Neural cell (in vitro differentiated cells): Measurements from ENCODE around the gene TPRA1. TPM values are rescaled to one million over a fixed set of nuclear protein-coding genes. Genes with fewer than 3 reads are reported as not detected.

ENCODE experiments used
- H2AFZ ChIP-seq: fragments of 200-600, 300-800 bp; sonication (generic), shearing (Covaris generic); 2 replicates; pipeline ENCODE4 v1.6.0; 2014; ENCODE audit warnings: low read depth, mild to moderate bottlenecking, antibody characterized with exemption, low read length, moderate library complexity
- H3F3A ChIP-seq: fragments of 200-600 bp; shearing (Covaris generic); 2 replicates; pipeline ENCODE4 v1.6.1; 2016; ENCODE audit warnings: mild to moderate bottlenecking, moderate library complexity, mixed read lengths, antibody characterized with exemption, low read length; ENCODE audit not compliant: insufficient read depth, poor library complexity, severe bottlenecking
- H3K27ac ChIP-seq: fragments of 200-600, 300-800 bp; sonication (generic), shearing (Covaris generic); 2 replicates; pipeline ENCODE4 v1.5.1; 2014; ENCODE audit warnings: mild to moderate bottlenecking, low read length, moderate library complexity
- H3K27me3 ChIP-seq: fragments of 300-800, 200-600 bp; sonication (generic), shearing (Covaris generic); 2 replicates; pipeline ENCODE4 v1.6.0; 2014; ENCODE audit warnings: mild to moderate bottlenecking, low read depth, low read length, moderate library complexity; ENCODE audit not compliant: insufficient read depth
- H3K36me3 ChIP-seq: fragments of 300-800, 200-600 bp; sonication (generic), shearing (Covaris generic); 2 replicates; pipeline ENCODE4 v1.5.1; 2014; ENCODE audit warnings: mild to moderate bottlenecking, antibody characterized with exemption, low read length, moderate library complexity; ENCODE audit not compliant: insufficient read depth
- H3K4me2 ChIP-seq: fragments of 300-800, 200-600 bp; sonication (generic), shearing (Covaris generic); 2 replicates; pipeline ENCODE4 v1.6.0; 2014; ENCODE audit warnings: mild to moderate bottlenecking, low read length
- H3K4me3 ChIP-seq: fragments of 300-800, 200-600 bp; sonication (generic), shearing (Covaris generic); 2 replicates; pipeline ENCODE4 v1.5.1; 2014; ENCODE audit warnings: mild to moderate bottlenecking, low read length, moderate library complexity
- H3K79me2 ChIP-seq: fragments of 200-600 bp; shearing (Covaris generic); replicated peaks from 2 replicates; pipeline ENCODE4 v1.6.0; 2014; ENCODE audit warnings: mild to moderate bottlenecking, low read length, moderate library complexity; ENCODE audit not compliant: insufficient read depth
- H3K9ac ChIP-seq: fragments of 300-800, 200-600 bp; sonication (generic), shearing (Covaris generic); 2 replicates; pipeline ENCODE4 v1.6.1; 2016; ENCODE audit warnings: mild to moderate bottlenecking, low read length, mixed read lengths
- H3K9me2 ChIP-seq: fragments of 200-600 bp; shearing (Covaris generic); 2 replicates; pipeline ENCODE4 v1.6.1; 2016; ENCODE audit warnings: mild to moderate bottlenecking, low read length, mixed read lengths; ENCODE audit not compliant: insufficient read depth
- H3K9me3 ChIP-seq: fragments of 200-600, 300-800 bp; sonication (generic), shearing (Covaris generic); 2 replicates; pipeline ENCODE4 v1.6.1; 2016; ENCODE audit warnings: mild to moderate bottlenecking, mixed run types, low read length, moderate library complexity, mixed read lengths
- H4K20me1 ChIP-seq: fragments of 200-600 bp; shearing (Covaris generic); 2 replicates; pipeline ENCODE4 v1.6.1; 2016; ENCODE audit warnings: mild to moderate bottlenecking, mixed run types; ENCODE audit not compliant: insufficient read depth
- CTCF ChIP-seq: fragments of 450-650 bp; IDR thresholded peaks from 2 replicates; pipeline ENCODE4 v1.5.1; 2014; ENCODE audit warnings: antibody characterized with exemption, mild to moderate bottlenecking, moderate library complexity; ENCODE audit not compliant: poor library complexity, severe bottlenecking
- EP300 ChIP-seq: fragments of 450-650 bp; conservative IDR thresholded peaks from 2 replicates; pipeline ENCODE4 v1.6.1; 2014; ENCODE audit warnings: antibody characterized with exemption, mild to moderate bottlenecking, moderate library complexity; ENCODE audit not compliant: poor library complexity, severe bottlenecking
- EZH2 ChIP-seq: fragments of 200-600, 300-800 bp; shearing (Covaris generic), sonication (generic); IDR thresholded peaks from 2 replicates; pipeline ENCODE4 v1.6.1; 2014; ENCODE audit warnings: antibody characterized with exemption, low read length, borderline replicate concordance, mild to moderate bottlenecking; ENCODE audit not compliant: insufficient read depth, poor library complexity, severe bottlenecking
- MXI1 ChIP-seq: fragments of 450-650 bp; conservative IDR thresholded peaks from 2 replicates; pipeline ENCODE4 v1.6.1; 2014; ENCODE audit warnings: antibody characterized with exemption, mild to moderate bottlenecking; ENCODE audit not compliant: poor library complexity, severe bottlenecking
- POLR2AphosphoS5 ChIP-seq: IDR thresholded peaks from 2 replicates; pipeline ENCODE4 v1.6.1; 2012
- RAD21 ChIP-seq: fragments of 450-650 bp; conservative IDR thresholded peaks from 2 replicates; pipeline ENCODE4 v1.6.1; 2014; ENCODE audit warnings: antibody characterized with exemption, mild to moderate bottlenecking, moderate library complexity
- SMC3 ChIP-seq: fragments of 450-650 bp; conservative IDR thresholded peaks from 2 replicates; pipeline ENCODE4 v1.6.1; 2014; ENCODE audit warnings: antibody characterized with exemption, mild to moderate bottlenecking, moderate library complexity; ENCODE audit not compliant: poor library complexity
- TAF1 ChIP-seq: IDR thresholded peaks from 2 replicates; pipeline ENCODE4 v1.6.1; 2012; ENCODE audit warnings: low read depth
- polyA plus RNA-seq: library from polyadenylated mRNA; depleted of rRNA; stranded (reverse); fragments of >200 nt; gene quantifications from 2 replicates; pipeline ENCODE4 v1.2.3, GENCODE V29; 2014
- TF ChIP-seq, protein P1 (sequence below): IDR thresholded peaks from 2 replicates; pipeline ENCODE4 v1.6.1; 2012; ENCODE audit warnings: borderline replicate concordance

The TPRA1 gene
- polyA plus RNA-seq, 1 donor from 2014 or later, result 26.5 TPM

DNA sequence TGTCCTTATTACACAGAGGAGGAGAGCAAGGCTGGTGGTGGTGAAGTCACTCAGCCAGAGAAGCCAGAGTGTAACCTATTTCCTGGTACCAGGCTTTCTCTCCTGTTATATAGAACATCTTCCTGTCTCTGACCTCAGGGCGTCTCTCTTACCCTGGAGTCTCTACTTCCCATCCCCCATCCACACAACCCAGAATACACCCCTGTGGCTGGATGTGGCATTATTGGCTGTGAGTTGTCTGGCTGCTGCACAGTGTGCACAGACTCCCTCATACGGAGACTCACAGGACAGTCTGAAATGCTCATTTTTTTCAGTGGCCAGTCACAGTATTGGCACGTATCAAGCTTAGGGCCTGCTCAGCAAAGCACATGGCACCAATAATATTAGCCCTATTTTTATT, 47.0 kb upstream of the TPRA1 start:
- Histone ChIP-seq H3K79me2 (peaks cover 46% of the 10 kb centered on the region), H3K36me3 (no peaks in the 10 kb centered on the region), H3K9me2 (no peaks in the 10 kb centered on the region), H4K20me1 (no peaks in the 10 kb centered on the region), H3K27me3 (no peaks in the 10 kb centered on the region), H3F3A (no peaks in the 10 kb centered on the region), H3K4me2 (no peak overlapping the region), H3K4me3 (no peak overlapping the region), H2AFZ (no peak overlapping the region), H3K9ac (no peak overlapping the region), H3K9me3 (no peaks in the 10 kb centered on the region), H3K27ac (no peak overlapping the region)
- TF ChIP-seq RAD21 (no peak), TAF1 (no peak), CTCF (no peak), EZH2 (no peak), EP300 (no peak), SMC3 (no peak), POLR2AphosphoS5 (no peak), MXI1 (no peak)
- TF ChIP-seq, protein P1, sequence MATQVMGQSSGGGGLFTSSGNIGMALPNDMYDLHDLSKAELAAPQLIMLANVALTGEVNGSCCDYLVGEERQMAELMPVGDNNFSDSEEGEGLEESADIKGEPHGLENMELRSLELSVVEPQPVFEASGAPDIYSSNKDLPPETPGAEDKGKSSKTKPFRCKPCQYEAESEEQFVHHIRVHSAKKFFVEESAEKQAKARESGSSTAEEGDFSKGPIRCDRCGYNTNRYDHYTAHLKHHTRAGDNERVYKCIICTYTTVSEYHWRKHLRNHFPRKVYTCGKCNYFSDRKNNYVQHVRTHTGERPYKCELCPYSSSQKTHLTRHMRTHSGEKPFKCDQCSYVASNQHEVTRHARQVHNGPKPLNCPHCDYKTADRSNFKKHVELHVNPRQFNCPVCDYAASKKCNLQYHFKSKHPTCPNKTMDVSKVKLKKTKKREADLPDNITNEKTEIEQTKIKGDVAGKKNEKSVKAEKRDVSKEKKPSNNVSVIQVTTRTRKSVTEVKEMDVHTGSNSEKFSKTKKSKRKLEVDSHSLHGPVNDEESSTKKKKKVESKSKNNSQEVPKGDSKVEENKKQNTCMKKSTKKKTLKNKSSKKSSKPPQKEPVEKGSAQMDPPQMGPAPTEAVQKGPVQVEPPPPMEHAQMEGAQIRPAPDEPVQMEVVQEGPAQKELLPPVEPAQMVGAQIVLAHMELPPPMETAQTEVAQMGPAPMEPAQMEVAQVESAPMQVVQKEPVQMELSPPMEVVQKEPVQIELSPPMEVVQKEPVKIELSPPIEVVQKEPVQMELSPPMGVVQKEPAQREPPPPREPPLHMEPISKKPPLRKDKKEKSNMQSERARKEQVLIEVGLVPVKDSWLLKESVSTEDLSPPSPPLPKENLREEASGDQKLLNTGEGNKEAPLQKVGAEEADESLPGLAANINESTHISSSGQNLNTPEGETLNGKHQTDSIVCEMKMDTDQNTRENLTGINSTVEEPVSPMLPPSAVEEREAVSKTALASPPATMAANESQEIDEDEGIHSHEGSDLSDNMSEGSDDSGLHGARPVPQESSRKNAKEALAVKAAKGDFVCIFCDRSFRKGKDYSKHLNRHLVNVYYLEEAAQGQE, result no peak

DNA sequence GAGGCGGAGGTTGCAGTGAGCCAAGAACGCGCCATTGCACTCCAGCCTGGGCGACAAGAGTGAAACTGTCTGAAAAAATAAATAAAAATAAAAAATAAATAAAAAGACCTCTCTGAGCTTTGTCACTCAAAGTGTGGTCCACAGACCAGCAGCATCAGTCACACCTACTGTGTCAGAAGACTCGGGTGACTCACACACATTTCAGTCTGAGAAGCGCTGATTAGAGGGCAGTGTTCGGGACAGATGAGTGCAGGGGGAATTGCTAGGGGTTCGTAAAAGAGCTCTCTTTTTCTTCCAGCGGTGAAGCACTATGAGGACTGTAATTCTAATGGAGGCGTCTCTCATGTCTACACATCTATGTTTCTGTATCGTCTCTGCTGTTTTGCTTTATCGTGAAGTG, 44.1 kb upstream of the TPRA1 start:
- no peak overlapping the region for H3K4me3 ChIP-seq
- no peak overlapping the region for H3K27ac ChIP-seq
- no peaks in the 10 kb centered on the region for H3K9me2 ChIP-seq
- H3K9me3 ChIP-seq, result no peaks in the 10 kb centered on the region
- no peaks in the 10 kb centered on the region for H3K27me3 ChIP-seq
- peaks cover 74% of the 10 kb centered on the region for H3K79me2 ChIP-seq
- H3F3A ChIP-seq, result no peaks in the 10 kb centered on the region
- H2AFZ ChIP-seq, result no peak overlapping the region
- H3K4me2 ChIP-seq, result no peak overlapping the region
- TF ChIP-seq RAD21, result no peak
- TF ChIP-seq POLR2AphosphoS5, result no peak
- H4K20me1 ChIP-seq, result no peaks in the 10 kb centered on the region
- H3K36me3 ChIP-seq, result no peaks in the 10 kb centered on the region
- H3K9ac ChIP-seq, result no peak overlapping the region
